ENCODE results near the gene SLC25A42. TPM values are rescaled to one million over a fixed set of nuclear protein-coding genes. Genes with fewer than 3 reads are reported as not detected.

SLC25A42 gene
- total and polyA plus RNA-seq, 2 donors from 2014 or later, result 9.7 to 70.7 TPM

DNA sequence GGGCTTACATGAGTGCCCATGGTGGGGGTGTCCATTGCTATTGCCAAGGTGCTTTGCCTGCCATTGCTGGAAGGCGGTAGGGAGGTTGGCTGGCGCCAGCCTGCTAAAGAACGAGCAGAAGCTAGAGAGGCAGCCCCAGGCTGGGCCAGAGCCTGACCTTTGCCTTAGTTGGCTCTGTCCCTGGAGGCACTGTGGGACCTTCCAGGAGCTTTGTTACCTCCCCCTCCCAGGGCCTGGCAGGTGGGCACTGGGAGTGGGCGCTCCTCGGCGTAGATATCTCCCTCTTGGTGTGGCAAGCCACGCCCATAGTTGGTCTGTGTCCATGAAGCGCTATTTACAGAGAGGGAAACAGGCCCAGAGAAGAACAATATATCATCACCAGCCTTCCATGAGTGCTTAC, 2.3 kb upstream of the SLC25A42 start:
- FAIRE-seq, result no peak
- Histone ChIP-seq H3K9me3 (ENCODE audit: control insufficient read depth in 2 of 3, insufficient read depth in 1 of 3, low read length in 3 of 3) (no peaks in the 10 kb centered on the region), H3K27me3 (ENCODE audit: control insufficient read depth, insufficient read depth, low read length) (no peaks in the 10 kb centered on the region), H3K9ac (ENCODE audit: low read length in 3 of 3) (no peak overlapping the region), H3K36me3 (ENCODE audit: control insufficient read depth in 2 of 3, insufficient read depth in 3 of 3, low read length in 3 of 3) (no peaks in the 10 kb centered on the region), H3K27ac (ENCODE audit: low read depth in 2 of 2, low read length in 2 of 2) (peak overlapping the region; percentile 51 to 67), H3K4me1 (ENCODE audit: control insufficient read depth in 2 of 3, insufficient read depth in 2 of 3, low read depth in 1 of 3, low read length in 3 of 3) (peaks cover 0 to 28% (median 22%) of the 10 kb centered on the region in 3 donors), H3K4me3 (ENCODE audit: low read length in 3 of 3) (no peak overlapping the region)
- intact Hi-C loops (cut with DNase I), result no loop called here
- no peak for TF ChIP-seq CTCF (IDR thresholded peaks at IDR 0.05; ENCODE audit: borderline replicate concordance, extremely low read depth, insufficient read depth)
- no peak for DNase-seq

DNA sequence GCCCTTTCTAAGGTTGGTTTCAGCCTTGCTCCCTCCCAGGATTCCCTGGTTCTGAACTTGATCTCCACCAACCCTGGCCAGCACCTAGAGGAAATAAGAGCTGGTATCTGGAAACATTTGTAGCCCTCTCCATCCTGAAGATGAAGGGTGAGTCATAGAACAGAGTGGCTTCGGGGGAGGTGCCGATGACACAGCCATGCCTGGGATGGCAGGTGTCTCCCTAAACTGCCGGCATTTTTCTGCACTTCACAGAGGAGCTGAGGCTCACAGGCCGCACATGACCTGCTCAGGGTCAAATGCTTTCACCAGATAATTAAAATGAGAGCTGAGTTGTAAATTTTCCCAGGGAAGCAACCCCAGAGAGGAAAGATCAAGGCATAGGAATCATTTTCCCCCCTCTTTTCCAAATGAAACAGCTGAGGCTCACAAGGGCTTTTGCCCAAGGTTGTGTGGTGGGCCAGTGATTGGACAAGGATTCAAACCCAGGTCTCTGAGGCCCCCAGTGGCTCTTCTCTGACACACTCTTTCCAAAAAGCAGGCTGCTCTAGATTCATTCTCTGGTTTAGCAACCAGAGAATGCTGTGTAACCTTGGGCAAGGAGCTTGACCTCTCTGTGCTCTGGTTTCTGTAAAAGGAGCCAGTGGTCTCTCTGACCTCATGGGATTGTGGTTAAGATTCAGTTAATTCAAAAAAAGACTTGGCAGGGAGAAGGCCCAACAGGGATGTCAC, 1.2 kb upstream of the SLC25A42 start:
- intact Hi-C loops (cut with DNase I), result no loop called here
- Histone ChIP-seq H3K36me3 (ENCODE audit: control insufficient read depth in 2 of 3, insufficient read depth in 3 of 3, low read length in 3 of 3) (no peaks in the 10 kb centered on the region), H3K4me1 (ENCODE audit: control insufficient read depth in 2 of 3, insufficient read depth in 2 of 3, low read depth in 1 of 3, low read length in 3 of 3) (peaks cover 0 to 28% (median 25%) of the 10 kb centered on the region in 3 donors), H3K9ac (ENCODE audit: low read length in 3 of 3) (peak overlapping the region in 2 of 3 donors; percentile 52 to 70), H3K27ac (ENCODE audit: low read depth in 2 of 2, low read length in 2 of 2) (peak overlapping the region in 1 of 2 donors; percentile 51), H3K27me3 (ENCODE audit: control insufficient read depth, insufficient read depth, low read length) (no peaks in the 10 kb centered on the region), H3K4me3 (ENCODE audit: low read length in 3 of 3) (peak overlapping the region; percentile 62 to 65 (median 63)), H3K9me3 (ENCODE audit: control insufficient read depth in 2 of 3, insufficient read depth in 1 of 3, low read length in 3 of 3) (no peaks in the 10 kb centered on the region)
- DNase-seq (peak in 3 of 5 donors; percentile 64 to 68 (median 67)), FAIRE-seq (no peak)
- no peak for TF ChIP-seq CTCF (IDR thresholded peaks at IDR 0.05; ENCODE audit: borderline replicate concordance, extremely low read depth, insufficient read depth)

- Histone ChIP-seq H3K36me3 (ENCODE audit: control insufficient read depth in 2 of 3, insufficient read depth in 3 of 3, low read length in 3 of 3) (no peaks in the 10 kb centered on the region), H3K9me3 (ENCODE audit: control insufficient read depth in 2 of 3, insufficient read depth in 1 of 3, low read length in 3 of 3) (no peaks in the 10 kb centered on the region), H3K4me3 (ENCODE audit: low read length in 3 of 3) (peak overlapping the region; percentile 62 to 88 (median 73)), H3K9ac (ENCODE audit: low read length in 3 of 3) (peak overlapping the region; percentile 51 to 79 (median 52)), H3K4me1 (ENCODE audit: control insufficient read depth in 2 of 3, insufficient read depth in 2 of 3, low read depth in 1 of 3, low read length in 3 of 3) (peaks cover 0 to 28% (median 25%) of the 10 kb centered on the region in 3 donors), H3K27me3 (ENCODE audit: control insufficient read depth, insufficient read depth, low read length) (no peaks in the 10 kb centered on the region), H3K27ac (ENCODE audit: low read depth in 2 of 2, low read length in 2 of 2) (peak overlapping the region; percentile 81)
- FAIRE-seq (no peak), DNase-seq (no peak)
- no peak for TF ChIP-seq CTCF (IDR thresholded peaks at IDR 0.05; ENCODE audit: borderline replicate concordance, extremely low read depth, insufficient read depth)
- intact Hi-C loops (cut with DNase I), result no loop called here
Measured at GRCh38 chr19:19064098-19064722, 416 bp downstream of the SLC25A42 start.
